22Rv1 (cell line): ENCODE measurements around the gene ANKRD40.

Experiments
- CTCF ChIP-seq: fragments of 450-650 bp; IDR thresholded peaks from 2 replicates; pipeline ENCODE4 v1.5.1; 2017; ENCODE audit warnings: mild to moderate bottlenecking
- ZFX ChIP-seq: fragments of 450-650 bp; IDR thresholded peaks from 2 replicates; pipeline ENCODE4 v1.6.1; 2017; ENCODE audit warnings: antibody characterized with exemption, borderline replicate concordance

GRCh38 chr17:50662632-50663225 is 45.0 kb downstream of the ANKRD40 start:
- TF ChIP-seq CTCF (no peak), ZFX (no peak)
